SK-N-SH (cell line): Measurements from ENCODE around the gene SETD7.

Source experiments
- JUND ChIP-seq: IDR thresholded peaks from 2 replicates; pipeline ENCODE4 v1.4.0; 2012
- MEF2A ChIP-seq: IDR thresholded peaks from 2 replicates; pipeline ENCODE4 v1.4.0; 2012; ENCODE audit warnings: low read depth, borderline replicate concordance
- NRF1 ChIP-seq: IDR thresholded peaks from 2 replicates; pipeline ENCODE4 v1.6.1; 2012; ENCODE audit warnings: low read depth, mild to moderate bottlenecking, low read length
- POLR2AphosphoS5 ChIP-seq: IDR thresholded peaks from 2 replicates; pipeline ENCODE4 v1.6.1; 2012; ENCODE audit warnings: low read depth, low read length
- RAD21 ChIP-seq: IDR thresholded peaks from 2 replicates; pipeline ENCODE4 v1.6.1; 2012; ENCODE audit warnings: mild to moderate bottlenecking, low read length
- RCOR1 ChIP-seq: fragments of 150-350 bp; IDR thresholded peaks from 2 replicates; pipeline ENCODE4 v1.6.1; 2017; ENCODE audit warnings: antibody characterized with exemption, low read length
- REST ChIP-seq: IDR thresholded peaks from 2 replicates; pipeline ENCODE4 v1.6.1; 2012; ENCODE audit warnings: mild to moderate bottlenecking, low read depth, low read length, moderate library complexity
- RXRA ChIP-seq: IDR thresholded peaks from 2 replicates; pipeline ENCODE4 v1.4.0; 2012; ENCODE audit warnings: low read depth, mild to moderate bottlenecking, borderline replicate concordance
- SMC3 ChIP-seq: IDR thresholded peaks from 2 replicates; pipeline ENCODE4 v1.6.1; 2012; ENCODE audit warnings: low read depth, low read length, improper control_type of control experiment
- TAF1 ChIP-seq: IDR thresholded peaks from 2 replicates; pipeline ENCODE4 v1.6.1; 2012; ENCODE audit warnings: low read depth, mild to moderate bottlenecking, low read length, moderate library complexity, borderline replicate concordance
- TCF12 ChIP-seq: IDR thresholded peaks from 2 replicates; pipeline ENCODE4 v1.4.0; 2012
- TF ChIP-seq, protein P1 (sequence below): fragments of 200-600 bp; sonication (generic); IDR thresholded peaks from 2 replicates; pipeline ENCODE4 v1.6.1; 2017; ENCODE audit warnings: antibody characterized with exemption, mild to moderate bottlenecking, moderate library complexity
- TF ChIP-seq, protein P2 (sequence below): IDR thresholded peaks from 2 replicates; pipeline ENCODE4 v1.4.0; 2012; ENCODE audit warnings: low read depth
- TF ChIP-seq, protein P3 (sequence below): fragments of 150-350 bp; IDR thresholded peaks from 2 replicates; pipeline ENCODE4 v1.6.1; 2017; ENCODE audit warnings: antibody characterized with exemption, low read length, low read depth, borderline replicate concordance

DNA sequence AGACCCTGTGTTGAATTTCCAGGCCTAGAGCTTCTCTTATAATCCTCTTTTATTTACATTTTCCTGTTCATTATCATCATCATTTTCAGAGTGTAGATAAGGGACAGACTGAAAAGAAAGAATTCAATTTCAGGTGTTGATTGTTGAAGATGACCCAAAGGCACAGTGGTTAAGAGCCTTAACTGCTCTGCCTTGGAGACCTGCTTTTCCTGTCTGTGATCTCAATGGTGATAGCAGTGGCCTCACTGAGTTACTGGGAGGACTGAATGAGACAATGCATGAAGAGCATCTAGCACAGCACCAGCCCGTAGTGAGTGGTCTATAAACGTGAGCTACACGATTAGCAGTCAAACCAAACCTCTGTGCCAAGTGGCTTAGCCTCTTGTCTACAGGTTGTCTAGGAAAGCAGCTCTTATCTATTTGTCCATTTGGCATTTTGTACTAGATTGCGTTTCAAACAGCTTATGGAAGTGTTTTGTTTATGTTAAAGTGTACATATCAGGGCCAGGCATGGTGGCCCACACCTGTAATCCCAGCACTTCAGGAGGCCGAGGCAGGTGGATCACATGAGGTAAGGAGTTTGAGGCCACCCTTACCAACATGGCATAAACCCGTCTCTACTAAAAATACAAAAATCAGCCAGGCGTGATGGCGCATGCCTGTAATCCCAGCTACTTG lies 41.5 kb downstream of the SETD7 start:
- TF ChIP-seq, protein P1, sequence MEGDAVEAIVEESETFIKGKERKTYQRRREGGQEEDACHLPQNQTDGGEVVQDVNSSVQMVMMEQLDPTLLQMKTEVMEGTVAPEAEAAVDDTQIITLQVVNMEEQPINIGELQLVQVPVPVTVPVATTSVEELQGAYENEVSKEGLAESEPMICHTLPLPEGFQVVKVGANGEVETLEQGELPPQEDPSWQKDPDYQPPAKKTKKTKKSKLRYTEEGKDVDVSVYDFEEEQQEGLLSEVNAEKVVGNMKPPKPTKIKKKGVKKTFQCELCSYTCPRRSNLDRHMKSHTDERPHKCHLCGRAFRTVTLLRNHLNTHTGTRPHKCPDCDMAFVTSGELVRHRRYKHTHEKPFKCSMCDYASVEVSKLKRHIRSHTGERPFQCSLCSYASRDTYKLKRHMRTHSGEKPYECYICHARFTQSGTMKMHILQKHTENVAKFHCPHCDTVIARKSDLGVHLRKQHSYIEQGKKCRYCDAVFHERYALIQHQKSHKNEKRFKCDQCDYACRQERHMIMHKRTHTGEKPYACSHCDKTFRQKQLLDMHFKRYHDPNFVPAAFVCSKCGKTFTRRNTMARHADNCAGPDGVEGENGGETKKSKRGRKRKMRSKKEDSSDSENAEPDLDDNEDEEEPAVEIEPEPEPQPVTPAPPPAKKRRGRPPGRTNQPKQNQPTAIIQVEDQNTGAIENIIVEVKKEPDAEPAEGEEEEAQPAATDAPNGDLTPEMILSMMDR: no peak
- TF ChIP-seq, protein P2, sequence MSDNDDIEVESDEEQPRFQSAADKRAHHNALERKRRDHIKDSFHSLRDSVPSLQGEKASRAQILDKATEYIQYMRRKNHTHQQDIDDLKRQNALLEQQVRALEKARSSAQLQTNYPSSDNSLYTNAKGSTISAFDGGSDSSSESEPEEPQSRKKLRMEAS: no peak
- TF ChIP-seq SMC3 (no peak), POLR2AphosphoS5 (no peak), RXRA (no peak), NRF1 (no peak), RAD21 (no peak), JUND (no peak), RCOR1 (peak; percentile 74; the same call in 1 of the 2 replicates), MEF2A (no peak), REST (no peak), TAF1 (no peak), TCF12 (no peak)
- TF ChIP-seq, protein P3, sequence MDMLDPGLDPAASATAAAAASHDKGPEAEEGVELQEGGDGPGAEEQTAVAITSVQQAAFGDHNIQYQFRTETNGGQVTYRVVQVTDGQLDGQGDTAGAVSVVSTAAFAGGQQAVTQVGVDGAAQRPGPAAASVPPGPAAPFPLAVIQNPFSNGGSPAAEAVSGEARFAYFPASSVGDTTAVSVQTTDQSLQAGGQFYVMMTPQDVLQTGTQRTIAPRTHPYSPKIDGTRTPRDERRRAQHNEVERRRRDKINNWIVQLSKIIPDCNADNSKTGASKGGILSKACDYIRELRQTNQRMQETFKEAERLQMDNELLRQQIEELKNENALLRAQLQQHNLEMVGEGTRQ: no peak
